Mesenteric fat pad (tissue), 1 donor: ENCODE measurements around the gene EIF2AK2. TPM values are rescaled to one million over a fixed set of nuclear protein-coding genes. Genes with fewer than 3 reads are reported as not detected.
A peak's percentile ranks its signal among the peaks of the same experiment; 100 is the strongest.

Source experiments
- DNase-seq: peaks from one replicate; pipeline ENCODE4 v3.0.0-alpha.2; 2020; ENCODE audit warnings: low spot score
- total RNA-seq: library from RNA; stranded (reverse); fragmentation: NEBNext Ultra II Directional; extraction: Animal tissue kit (Norgen Biotek cat#: 25700); gene quantifications from one replicate; pipeline ENCODE4 v1.2.1, GENCODE V29; 2021
- donor health status: DM: yes; HTN: yes; CAD: no.

The EIF2AK2 gene
- total RNA-seq, 1 donor from 2014 or later: 56.2 TPM

- DNase-seq: no peak
Measured at GRCh38 chr2:37104178-37104577, 52.6 kb downstream of the EIF2AK2 start.

GRCh38 chr2:37102588-37102987 is 54.2 kb downstream of the EIF2AK2 start:
- no peak for DNase-seq

GRCh38 chr2:37100054-37100453 is 56.7 kb downstream of the EIF2AK2 start:
- no peak for DNase-seq

GRCh38 chr2:37098416-37099118 is 58.2 kb downstream of the EIF2AK2 start:
- DNase-seq: no peak

GRCh38 chr2:37096568-37096967 is 60.2 kb downstream of the EIF2AK2 start:
- DNase-seq: no peak

- no peak for DNase-seq
Measured at GRCh38 chr2:37091873-37092272, 64.9 kb downstream of the EIF2AK2 start.

GRCh38 chr2:37090019-37090477 is 66.7 kb downstream of the EIF2AK2 start:
- DNase-seq: no peak

- DNase-seq: no peak
Measured at GRCh38 chr2:37085731-37086147, 71.0 kb downstream of the EIF2AK2 start.

GRCh38 chr2:37084797-37085196 is 72.0 kb downstream of the EIF2AK2 start:
- DNase-seq: no peak

- DNase-seq: peak; percentile 96
Measured at GRCh38 chr2:37083873-37084794, 72.6 kb downstream of the EIF2AK2 start, which contains the start of the genes GPATCH11 and HEATR5B. GPATCH11 (plus strand) TSS chr2:37084518; CDS start chr2:37088382, 3,864 bp downstream. HEATR5B (minus strand) TSS chr2:37084372; CDS start chr2:37083414, 958 bp downstream.

- no peak for DNase-seq
Measured at GRCh38 chr2:37080689-37081088, 76.1 kb downstream of the EIF2AK2 start.

GRCh38 chr2:37080266-37080665 is 76.5 kb downstream of the EIF2AK2 start:
- DNase-seq: no peak

GRCh38 chr2:37070931-37071330 is 85.8 kb downstream of the EIF2AK2 start:
- no peak for DNase-seq

GRCh38 chr2:37068686-37069085 is 88.1 kb downstream of the EIF2AK2 start:
- DNase-seq: no peak

- DNase-seq: no peak
Measured at GRCh38 chr2:37061776-37062175, 95.0 kb downstream of the EIF2AK2 start.

GRCh38 chr2:37061013-37061711 is 95.6 kb downstream of the EIF2AK2 start:
- no peak for DNase-seq

- DNase-seq: no peak
Measured at GRCh38 chr2:37060446-37060845, 96.3 kb downstream of the EIF2AK2 start.

GRCh38 chr2:37059841-37060240 is 96.9 kb downstream of the EIF2AK2 start:
- no peak for DNase-seq

- no peak for DNase-seq
Measured at GRCh38 chr2:37052600-37053332, 104.0 kb downstream of the EIF2AK2 start.
